Esophagus muscularis mucosa (tissue), 4 donors: ENCODE data around the gene LGALS3BP. TPM values are rescaled to one million over a fixed set of nuclear protein-coding genes. Genes with fewer than 3 reads are reported as not detected.

Experiments used
- DNase-seq: peaks from one replicate; pipeline ENCODE4 v3.0.0-alpha.2; 2017; ENCODE audit errors: extremely low spot score
- H3K27ac ChIP-seq, 4 donors: fragments of 200-600 bp; sonication (generic); replicated peaks in 1 of 4; 1 replicate in 3 of 4; 2 replicates in 1 of 4; pipeline ENCODE4 v1.5.1; 2016 to 2019; ENCODE audit warnings: mild to moderate bottlenecking in 1 of 4
- H3K27me3 ChIP-seq, 4 donors: fragments of 200-600 bp; sonication (generic); one replicate each; pipeline versions ENCODE4 v1.5.1 to v1.6.0; 2016 to 2019
- H3K36me3 ChIP-seq, 4 donors: fragments of 200-600 bp; sonication (generic); one replicate each; pipeline ENCODE4 v1.5.1; 2016 to 2019
- H3K4me1 ChIP-seq, 4 donors: fragments of 200-600 bp; sonication (generic); one replicate each; pipeline ENCODE4 v1.5.1; 2016 to 2019
- H3K4me3 ChIP-seq, 4 donors: fragments of 200-600 bp; sonication (generic); 1 replicate in 2 of 4; 2 replicates in 2 of 4; pipeline ENCODE4 v1.5.1; 2016 to 2019; ENCODE audit warnings: mild to moderate bottlenecking in 4 of 4, moderate library complexity in 1 of 4
- H3K9me3 ChIP-seq, 4 donors: fragments of 200-600 bp; sonication (generic); 1 replicate in 3 of 4; 2 replicates in 1 of 4; pipeline ENCODE4 v1.5.1; 2016 to 2019
- CTCF ChIP-seq, 3 experiments: fragments of 200-600 bp in 2 of 3; fragments of 450-650 bp in 1 of 3; sonication (generic) in 2 of 3; IDR thresholded peaks; one replicate each; pipeline ENCODE4 v1.5.1; 2017 to 2019; ENCODE audit warnings: antibody characterized with exemption in 3 of 3, mild to moderate bottlenecking in 2 of 3, moderate library complexity in 1 of 3
- EP300 ChIP-seq: sonication (generic); formaldehyde crosslinking; IDR thresholded peaks from one replicate; pipeline ENCODE4 v1.6.1; 2017; ENCODE audit warnings: antibody characterized with exemption
- POLR2A ChIP-seq: fragments of 450-650 bp; IDR thresholded peaks from one replicate; pipeline ENCODE4 v1.6.1; 2017; ENCODE audit warnings: antibody characterized with exemption, moderate library complexity, mild to moderate bottlenecking, low read depth
- POLR2AphosphoS5 ChIP-seq, 2 donors: sonication (generic); formaldehyde crosslinking; IDR thresholded peaks; one replicate each; pipeline ENCODE4 v1.6.1; 2017; ENCODE audit warnings: antibody characterized with exemption in 2 of 2
- WGBS: methylation state at CpG from one replicate; pipeline ENCODE4 v1.1.5; 2018; 5-methylcytosine and 5-hydroxymethylcytosine counted together
- intact Hi-C: fragments of 100-400 bp; cut with DNase I; formaldehyde crosslinking; loops from one replicate; pipeline ENCODE4 v1.15.1; 2023
- total RNA-seq, 4 donors: library from RNA; depleted of rRNA; stranded (reverse); fragments of >200 nt; gene quantifications; one replicate each; pipeline versions ENCODE4 v1.1.0 to v1.2.1, GENCODE V29; 2016

The LGALS3BP gene
- total RNA-seq, 4 donors from 2014 or later, result 106 to 284 (median 197) TPM

GRCh38 chr17:78958641-78959127 lies 21.0 kb downstream of the LGALS3BP start:
- Histone ChIP-seq H3K4me3 (no peak overlapping the region), H3K9me3 (no peaks in the 10 kb centered on the region), H3K4me1 (peaks cover 5 to 11% (median 6%) of the 10 kb centered on the region in 4 donors), H3K27ac (no peak overlapping the region), H3K36me3 (no peaks in the 10 kb centered on the region), H3K27me3 (no peaks in the 10 kb centered on the region)
- 87% methylated on average over 7 of the region's 7 CpGs for WGBS
- no peak for DNase-seq
- TF ChIP-seq POLR2A (no peak), CTCF (IDR thresholded peaks at IDR 0.05) (no peak), POLR2AphosphoS5 (IDR thresholded peaks at IDR 0.05) (no peak), EP300 (no peak)
- intact Hi-C loops, result no loop called here

DNA sequence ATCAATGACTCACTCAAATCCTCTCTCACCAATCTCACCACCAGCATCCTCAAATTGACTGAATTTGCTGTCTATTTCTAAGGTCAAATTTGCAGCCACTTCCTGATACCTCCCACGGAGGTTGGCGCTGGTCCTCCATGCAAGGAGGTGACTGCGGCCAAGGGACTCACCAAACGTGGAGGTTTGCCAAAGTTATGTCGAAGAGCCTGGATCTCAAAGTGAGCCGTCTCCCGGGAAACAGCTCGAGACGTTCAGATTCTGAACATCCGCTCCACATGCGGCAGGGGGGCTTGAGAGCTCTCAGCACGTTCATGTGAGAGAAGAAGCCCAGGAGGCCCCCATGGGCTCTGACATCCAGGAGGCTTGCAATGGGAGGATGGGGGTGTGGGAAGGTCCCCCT lies 22.6 kb downstream of the LGALS3BP start:
- H3K9me3 ChIP-seq, result no peaks in the 10 kb centered on the region
- no peak overlapping the region for H3K4me3 ChIP-seq
- intact Hi-C loops, result no loop called here
- no peaks in the 10 kb centered on the region for H3K27me3 ChIP-seq
- H3K27ac ChIP-seq, result no peak overlapping the region
- no peaks in the 10 kb centered on the region for H3K36me3 ChIP-seq
- TF ChIP-seq CTCF (IDR thresholded peaks at IDR 0.05), result no peak
- no peak for TF ChIP-seq POLR2AphosphoS5 (IDR thresholded peaks at IDR 0.05)
- no peak for TF ChIP-seq POLR2A
- no peak for TF ChIP-seq EP300
- 74% methylated on average over 12 of the region's 12 CpGs for WGBS
- peaks cover 6 to 21% (median 12%) of the 10 kb centered on the region in 4 donors for H3K4me1 ChIP-seq
- no peak for DNase-seq

GRCh38 chr17:78956254-78956653 lies 23.5 kb downstream of the LGALS3BP start:
- no peak overlapping the region for H3K4me3 ChIP-seq
- DNase-seq, result no peak
- H3K4me1 ChIP-seq, result peaks cover 5 to 20% (median 17%) of the 10 kb centered on the region in 4 donors
- intact Hi-C loops, result no loop called here
- no peaks in the 10 kb centered on the region for H3K36me3 ChIP-seq
- TF ChIP-seq CTCF (IDR thresholded peaks at IDR 0.05) (no peak), EP300 (no peak), POLR2AphosphoS5 (IDR thresholded peaks at IDR 0.05) (no peak), POLR2A (no peak)
- H3K27ac ChIP-seq, result no peak overlapping the region
- 84% methylated on average over 11 of the region's 11 CpGs for WGBS
- H3K27me3 ChIP-seq, result no peaks in the 10 kb centered on the region
- peaks cover 0 to 4% (median 2%) of the 10 kb centered on the region in 4 donors for H3K9me3 ChIP-seq

DNA sequence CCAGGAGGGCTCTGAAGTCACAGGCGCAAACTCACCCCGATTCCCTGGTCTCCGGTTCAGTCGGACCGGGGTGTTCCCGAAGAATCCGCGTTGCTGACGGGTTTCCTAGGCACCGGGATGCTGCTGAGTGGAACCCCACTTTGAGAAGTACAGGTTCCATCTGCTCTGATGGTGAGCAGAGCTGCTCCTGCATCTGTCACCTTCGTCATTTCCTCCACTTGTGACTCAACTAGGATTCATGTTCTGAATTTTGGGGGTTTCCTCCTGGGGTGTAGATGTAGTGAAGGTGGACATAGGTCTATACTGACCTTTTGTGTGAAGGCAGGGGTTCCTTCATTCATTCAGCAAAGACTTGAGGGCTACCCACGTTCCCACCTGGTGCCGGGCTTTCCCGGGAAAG lies 25.0 kb downstream of the LGALS3BP start:
- DNase-seq, result no peak
- no peaks in the 10 kb centered on the region for H3K36me3 ChIP-seq
- H3K4me1 ChIP-seq, result peaks cover 0 to 14% (median 12%) of the 10 kb centered on the region in 4 donors
- H3K4me3 ChIP-seq, result no peak overlapping the region
- no peak overlapping the region for H3K27ac ChIP-seq
- no peaks in the 10 kb centered on the region for H3K27me3 ChIP-seq
- TF ChIP-seq EP300, result no peak
- TF ChIP-seq POLR2A, result no peak
- TF ChIP-seq POLR2AphosphoS5 (IDR thresholded peaks at IDR 0.05), result no peak
- TF ChIP-seq CTCF (IDR thresholded peaks at IDR 0.05), result no peak
- intact Hi-C loops, result no loop called here
- H3K9me3 ChIP-seq, result peaks cover 0 to 17% (median 16%) of the 10 kb centered on the region in 4 donors
- WGBS, result 95% methylated on average over 14 of the region's 14 CpGs
